Rectal smooth muscle tissue (tissue), 1 donor: ENCODE results near the gene ZP3.
"Not testable (repeated sequence)": the region's sequence is repeated elsewhere in the genome, so short reads cannot be mapped to it uniquely, and the experiment has no call there.

Experiments used
- H3K27ac ChIP-seq: one replicate; pipeline ENCODE4 v1.7.0; 2013; ENCODE audit warnings: low read depth, low read length, inconsistent platforms
- H3K27me3 ChIP-seq: one replicate; pipeline ENCODE4 v1.7.0; 2013; ENCODE audit warnings: low read length; ENCODE audit not compliant: control insufficient read depth, insufficient read depth
- H3K36me3 ChIP-seq: one replicate; pipeline ENCODE4 v1.7.0; 2013; ENCODE audit warnings: low read length; ENCODE audit not compliant: control insufficient read depth, insufficient read depth
- H3K4me1 ChIP-seq: one replicate; pipeline ENCODE4 v1.7.0; 2013; ENCODE audit warnings: low read length; ENCODE audit not compliant: control insufficient read depth, insufficient read depth
- H3K4me3 ChIP-seq: one replicate; pipeline ENCODE4 v1.7.0; 2013; ENCODE audit warnings: low read length
- H3K9ac ChIP-seq: one replicate; pipeline ENCODE4 v1.7.0; 2013; ENCODE audit warnings: low read length

The ZP3 gene

GRCh38 chr7:76411626-76412025, 13.1 kb upstream of the ZP3 start:
- H3K27ac ChIP-seq, result no peak overlapping the region
- H3K27me3 ChIP-seq, result no peaks in the 10 kb centered on the region
- H3K36me3 ChIP-seq, result no peaks in the 10 kb centered on the region
- no peaks in the 10 kb centered on the region for H3K4me1 ChIP-seq
- no peak overlapping the region for H3K4me3 ChIP-seq
- H3K9ac ChIP-seq, result no peak overlapping the region

GRCh38 chr7:76412249-76412648, 12.5 kb upstream of the ZP3 start:
- Histone ChIP-seq H3K27me3 (no peaks in the 10 kb centered on the region), H3K27ac (no peak overlapping the region), H3K9ac (no peak overlapping the region)

GRCh38 chr7:76417654-76418310, 7.0 kb upstream of the ZP3 start:
- not testable (repeated sequence) for H3K27ac ChIP-seq, H3K27me3 ChIP-seq

More at GRCh38 chr7:76412249-76412648, 12.5 kb upstream of the ZP3 start:
- H3K4me3 ChIP-seq, result no peak overlapping the region
- no peaks in the 10 kb centered on the region for H3K4me1 ChIP-seq
- H3K36me3 ChIP-seq, result no peaks in the 10 kb centered on the region

GRCh38 chr7:76421097-76421496, 3.7 kb upstream of the ZP3 start:
- not testable (repeated sequence) for H3K4me1 ChIP-seq, H3K9ac ChIP-seq, H3K27me3 ChIP-seq, H3K36me3 ChIP-seq, H3K4me3 ChIP-seq, H3K27ac ChIP-seq

More at GRCh38 chr7:76417654-76418310, 7.0 kb upstream of the ZP3 start:
- H3K9ac ChIP-seq, H3K4me3 ChIP-seq, H3K36me3 ChIP-seq, H3K4me1 ChIP-seq: not testable (repeated sequence)

GRCh38 chr7:76423666-76424412, 911 bp upstream of the ZP3 start:
- no peak overlapping the region for H3K9ac ChIP-seq
- H3K36me3 ChIP-seq, result no peaks in the 10 kb centered on the region
- no peaks in the 10 kb centered on the region for H3K4me1 ChIP-seq
- H3K27me3 ChIP-seq, result no peaks in the 10 kb centered on the region
- H3K27ac ChIP-seq, result no peak overlapping the region
- H3K4me3 ChIP-seq, result no peak overlapping the region

- H3K27me3 ChIP-seq, result no peaks in the 10 kb centered on the region
Observed at GRCh38 chr7:76425156-76425555, 406 bp downstream of the ZP3 start.

GRCh38 chr7:76425558-76425957, 808 bp downstream of the ZP3 start:
- not testable (repeated sequence) for H3K27me3 ChIP-seq, H3K9ac ChIP-seq, H3K4me3 ChIP-seq, H3K36me3 ChIP-seq, H3K4me1 ChIP-seq, H3K27ac ChIP-seq

More at GRCh38 chr7:76425156-76425555, 406 bp downstream of the ZP3 start:
- Histone ChIP-seq H3K36me3 (no peaks in the 10 kb centered on the region), H3K4me3 (no peak overlapping the region), H3K4me1 (no peaks in the 10 kb centered on the region), H3K9ac (no peak overlapping the region), H3K27ac (no peak overlapping the region)

GRCh38 chr7:76426246-76426645, 1.5 kb downstream of the ZP3 start:
- Histone ChIP-seq H3K4me3 (no peak overlapping the region), H3K9ac (no peak overlapping the region), H3K27me3 (no peaks in the 10 kb centered on the region), H3K4me1 (no peaks in the 10 kb centered on the region), H3K36me3 (no peaks in the 10 kb centered on the region), H3K27ac (no peak overlapping the region)

- no peak overlapping the region for H3K4me3 ChIP-seq
- H3K27me3 ChIP-seq, result no peaks in the 10 kb centered on the region
- H3K27ac ChIP-seq, result no peak overlapping the region
Observed at GRCh38 chr7:76427635-76428034, 2.9 kb downstream of the ZP3 start.

GRCh38 chr7:76428149-76428823, 3.5 kb downstream of the ZP3 start:
- H3K27me3 ChIP-seq, result no peaks in the 10 kb centered on the region
- no peaks in the 10 kb centered on the region for H3K36me3 ChIP-seq
- H3K4me1 ChIP-seq, result no peaks in the 10 kb centered on the region
- H3K9ac ChIP-seq, result no peak overlapping the region
- H3K27ac ChIP-seq, result no peak overlapping the region
- H3K4me3 ChIP-seq, result no peak overlapping the region

More at GRCh38 chr7:76427635-76428034, 2.9 kb downstream of the ZP3 start:
- H3K36me3 ChIP-seq, result no peaks in the 10 kb centered on the region
- H3K4me1 ChIP-seq, result no peaks in the 10 kb centered on the region
- H3K9ac ChIP-seq, result no peak overlapping the region

GRCh38 chr7:76428868-76429805, 4.4 kb downstream of the ZP3 start:
- no peak overlapping the region for H3K4me3 ChIP-seq
- H3K27ac ChIP-seq, result no peak overlapping the region
- H3K27me3 ChIP-seq, result no peaks in the 10 kb centered on the region
- no peaks in the 10 kb centered on the region for H3K4me1 ChIP-seq
- H3K9ac ChIP-seq, result no peak overlapping the region
- no peaks in the 10 kb centered on the region for H3K36me3 ChIP-seq

- Histone ChIP-seq H3K27me3 (no peaks in the 10 kb centered on the region), H3K4me3 (no peak overlapping the region), H3K36me3 (no peaks in the 10 kb centered on the region), H3K4me1 (no peaks in the 10 kb centered on the region), H3K9ac (no peak overlapping the region), H3K27ac (no peak overlapping the region)
Observed at GRCh38 chr7:76430211-76430610, 5.5 kb downstream of the ZP3 start.
